ENCODE results near the gene DPP8.

Gene DPP8

GRCh38 chr15:65512807-65513416 is 4.6 kb downstream of the DPP8 start:
- ChIA-PET CTCF (interaction anchor here (0.6 to 1.2 kb wide), 3 partner anchors 9 to 44 kb away, joined by 3 read pairs; no protein-coding TSS in a partner anchor), POLR2A (interaction anchor here (0.8 kb wide), 1 partner anchor 208 kb away, joined by 4 read pairs; no protein-coding TSS in a partner anchor)
- no peak for DNase-seq (ENCODE audit: extremely low spot score)
- no peak for TF ChIP-seq CTCF (IDR thresholded peaks at IDR 0.05; ENCODE audit: control extremely low read depth, extremely low read depth, low read depth, missing control alignments)

GRCh38 chr15:65512189-65512588 is 5.3 kb downstream of the DPP8 start:
- CTCF ChIA-PET, result interaction anchor here (1.0 to 1.2 kb wide), 2 partner anchors 14 to 45 kb away, joined by 3 read pairs; no protein-coding TSS in a partner anchor
- no peak for TF ChIP-seq CTCF (IDR thresholded peaks at IDR 0.05; ENCODE audit: control extremely low read depth, extremely low read depth, low read depth, missing control alignments)
- DNase-seq (ENCODE audit: extremely low spot score), result no peak
- POLR2A ChIA-PET, result interaction anchor here (0.8 kb wide), 1 partner anchor 207 kb away, joined by 4 read pairs; no protein-coding TSS in a partner anchor

GRCh38 chr15:65509321-65509720 is 8.2 kb downstream of the DPP8 start:
- no peak for TF ChIP-seq CTCF (IDR thresholded peaks at IDR 0.05; ENCODE audit: control extremely low read depth, extremely low read depth, low read depth, missing control alignments)
- ChIA-PET POLR2A (no interaction called here), CTCF (interaction anchor here (1.0 to 1.2 kb wide), 3 partner anchors 10 to 21 kb away, joined by 3 read pairs; no protein-coding TSS in a partner anchor)
- DNase-seq (ENCODE audit: extremely low spot score), result no peak

- DNase-seq (ENCODE audit: extremely low spot score), result no peak
- ChIA-PET CTCF (interaction anchor here (0.9 to 1.6 kb wide), 3 partner anchors 10 to 109 kb away, joined by 3 to 4 read pairs (median 3); no protein-coding TSS in a partner anchor), POLR2A (no interaction called here)
- no peak for TF ChIP-seq CTCF (IDR thresholded peaks at IDR 0.05; ENCODE audit: control extremely low read depth, extremely low read depth, low read depth, missing control alignments)
These were observed 23.4 kb downstream of the DPP8 start for GRCh38 chr15:65494076-65494475.

- no peak for TF ChIP-seq CTCF (IDR thresholded peaks at IDR 0.05; ENCODE audit: control extremely low read depth, extremely low read depth, low read depth, missing control alignments)
- no peak for DNase-seq (ENCODE audit: extremely low spot score)
- ChIA-PET CTCF (interaction anchor here (1.9 kb wide), 1 partner anchor 9 kb away, joined by 4 read pairs; no protein-coding TSS in a partner anchor), POLR2A (no interaction called here)
These were observed 32.6 kb downstream of the DPP8 start for GRCh38 chr15:65484876-65485275.

GRCh38 chr15:65476903-65477302 is 40.6 kb downstream of the DPP8 start:
- no peak for DNase-seq (ENCODE audit: extremely low spot score)
- no peak for TF ChIP-seq CTCF (IDR thresholded peaks at IDR 0.05; ENCODE audit: control extremely low read depth, extremely low read depth, low read depth, missing control alignments)
- POLR2A ChIA-PET, result no interaction called here
- CTCF ChIA-PET, result interaction anchor here (1.3 kb wide), 1 partner anchor 12 kb away, joined by 3 read pairs; no protein-coding TSS in a partner anchor

Measured in GM10248 (cell line).